HEK293 (cell line): ENCODE measurements around the gene APOL4.

Source experiments
- CTCF ChIA-PET: fragments of 350-600 bp; formaldehyde crosslinking; extraction: SDS; loops from one replicate; lab custom pipeline; 2021; ENCODE audit warnings: antibody characterized with exemption; lab: Yijun Ruan, JAX
- POLR2A ChIA-PET: fragments of 300-600 bp; formaldehyde crosslinking; extraction: SDS; loops from one replicate; lab custom pipeline; 2020; ENCODE audit warnings: antibody characterized with exemption, inconsistent platforms; lab: Yijun Ruan, JAX
- H3K27ac ChIP-seq: fragments of 200-500 bp; sonication (Bioruptor generic); 2 replicates; pipeline ENCODE4 v1.5.1; 2014; ENCODE audit warnings: low read depth, low read length, control low read depth, inconsistent platforms; ENCODE audit errors: extremely low read depth
- H3K36me3 ChIP-seq, 2 experiments: fragments of 200-500 bp in 1 of 2; sonication (Bioruptor generic) in 1 of 2; 1 replicate in 1 of 2; 2 replicates in 1 of 2; pipeline ENCODE4 v1.5.1; 2014 to 2017; ENCODE audit warnings: inconsistent platforms in 2 of 2, low read length in 2 of 2; ENCODE audit not compliant: control insufficient read depth in 2 of 2, insufficient read depth in 1 of 2
- H3K4me1 ChIP-seq: fragments of 200-500 bp; sonication (Bioruptor generic); 2 replicates; pipeline ENCODE4 v1.5.1; 2014; ENCODE audit warnings: mild to moderate bottlenecking, low read length, inconsistent platforms; ENCODE audit not compliant: control insufficient read depth, insufficient read depth
- H3K4me3 ChIP-seq: 2 replicates; pipeline ENCODE4 v1.5.1; 2011; ENCODE audit warnings: low read depth, mild to moderate bottlenecking, control low read depth, low read length, moderate library complexity
- H3K9me3 ChIP-seq: fragments of 200-500 bp; sonication (Bioruptor generic); 2 replicates; pipeline ENCODE4 v1.5.1; 2014; ENCODE audit warnings: low read depth, low read length, inconsistent platforms; ENCODE audit not compliant: control insufficient read depth, insufficient read depth
- EGR2 ChIP-seq: fragments of 450-650 bp; formaldehyde crosslinking; IDR thresholded peaks from 2 replicates; pipeline ENCODE4 v1.5.1; 2016; ENCODE audit warnings: low read depth, missing biosample characterization, missing genetic modification characterization
- GLIS1 ChIP-seq: fragments of 450-650 bp; formaldehyde crosslinking; IDR thresholded peaks from 2 replicates; pipeline ENCODE4 v1.5.1; 2016; ENCODE audit warnings: missing biosample characterization, missing genetic modification characterization
- PRDM1 ChIP-seq: fragments of 450-650 bp; formaldehyde crosslinking; IDR thresholded peaks from 2 replicates; pipeline ENCODE4; 2016; ENCODE audit warnings: missing biosample characterization, missing genetic modification characterization
- PRDM10 ChIP-seq: fragments of 450-650 bp; formaldehyde crosslinking; IDR thresholded peaks from 2 replicates; pipeline ENCODE4 v1.5.1; 2016; ENCODE audit warnings: missing biosample characterization, missing genetic modification characterization
- REST ChIP-seq: fragments of 450-650 bp; formaldehyde crosslinking; IDR thresholded peaks from 2 replicates; pipeline ENCODE4 v1.5.1; 2016; ENCODE audit warnings: missing biosample characterization, missing genetic modification characterization
- SETDB1 ChIP-seq: IDR thresholded peaks from one replicate; pipeline ENCODE4 v1.6.1; 2017; ENCODE audit warnings: mild to moderate bottlenecking, low read length, moderate library complexity, mixed read lengths; ENCODE audit not compliant: insufficient read length
- TRIM28 ChIP-seq: IDR thresholded peaks from 2 replicates; pipeline ENCODE4 v1.6.1; 2011; ENCODE audit warnings: low read length, control low read depth, borderline replicate concordance
- WT1 ChIP-seq: fragments of 450-650 bp; formaldehyde crosslinking; IDR thresholded peaks from 2 replicates; pipeline ENCODE4 v1.5.1; 2016; ENCODE audit warnings: missing biosample characterization, missing genetic modification characterization
- ZNF16 ChIP-seq: fragments of 450-650 bp; formaldehyde crosslinking; IDR thresholded peaks from 2 replicates; pipeline ENCODE4 v1.5.1; 2016; ENCODE audit warnings: low read depth, missing biosample characterization, missing genetic modification characterization
- ZNF169 ChIP-seq: fragments of 450-650 bp; formaldehyde crosslinking; IDR thresholded peaks from 2 replicates; pipeline ENCODE4 v1.5.1; 2016; ENCODE audit warnings: missing biosample characterization, missing genetic modification characterization
- ZNF184 ChIP-seq: fragments of 450-650 bp; IDR thresholded peaks from 2 replicates; pipeline ENCODE4 v1.5.1; 2018; ENCODE audit warnings: missing biosample characterization, mild to moderate bottlenecking, missing genetic modification characterization
- ZNF350 ChIP-seq: fragments of 450-650 bp; formaldehyde crosslinking; IDR thresholded peaks from 2 replicates; pipeline ENCODE4 v1.5.0; 2017; ENCODE audit warnings: missing biosample characterization, mild to moderate bottlenecking, missing genetic modification characterization
- ZNF362 ChIP-seq: fragments of 450-650 bp; formaldehyde crosslinking; IDR thresholded peaks from 2 replicates; pipeline ENCODE4 v1.5.1; 2016; ENCODE audit warnings: missing biosample characterization, missing genetic modification characterization
- ZNF366 ChIP-seq: fragments of 450-650 bp; formaldehyde crosslinking; conservative IDR thresholded peaks from 2 replicates; pipeline ENCODE4 v1.5.1; 2016; ENCODE audit warnings: missing biosample characterization, missing genetic modification characterization
- ZNF514 ChIP-seq: fragments of 450-650 bp; formaldehyde crosslinking; IDR thresholded peaks from 2 replicates; pipeline ENCODE4 v1.5.1; 2016; ENCODE audit warnings: missing biosample characterization, missing genetic modification characterization
- ZNF560 ChIP-seq: fragments of 450-650 bp; formaldehyde crosslinking; IDR thresholded peaks from 2 replicates; pipeline ENCODE4 v1.5.1; 2017; ENCODE audit warnings: missing biosample characterization, missing genetic modification characterization, borderline replicate concordance
- ZNF600 ChIP-seq: fragments of 450-650 bp; formaldehyde crosslinking; IDR thresholded peaks from 2 replicates; pipeline ENCODE4 v1.5.1; 2016; ENCODE audit warnings: missing biosample characterization, missing genetic modification characterization
- ZNF621 ChIP-seq: fragments of 450-650 bp; formaldehyde crosslinking; IDR thresholded peaks from 2 replicates; pipeline ENCODE4 v1.5.1; 2017; ENCODE audit warnings: missing biosample characterization, missing genetic modification characterization
- ZNF639 ChIP-seq: fragments of 450-650 bp; formaldehyde crosslinking; IDR thresholded peaks from 2 replicates; pipeline ENCODE4 v1.5.1; 2016; ENCODE audit warnings: missing biosample characterization, missing genetic modification characterization
- ZNF692 ChIP-seq: fragments of 450-650 bp; formaldehyde crosslinking; IDR thresholded peaks from 2 replicates; pipeline ENCODE4 v1.5.1; 2016; ENCODE audit warnings: missing biosample characterization, missing genetic modification characterization

The APOL4 gene

GRCh38 chr22:36220451-36220921 lies 18.9 kb upstream of the APOL4 start:
- no peaks in the 10 kb centered on the region for H3K36me3 ChIP-seq
- no peak overlapping the region for H3K4me3 ChIP-seq
- POLR2A ChIA-PET = interaction anchor here (1.4 kb wide), 1 partner anchor 15 kb away, joined by 3 read pairs; no protein-coding TSS in a partner anchor
- H3K9me3 ChIP-seq = no peaks in the 10 kb centered on the region
- no peaks in the 10 kb centered on the region for H3K4me1 ChIP-seq
- no peak overlapping the region for H3K27ac ChIP-seq
- TF ChIP-seq SETDB1 (no peak), PRDM10 (tag by site-specific recombination) (peak; percentile 89)
- TF ChIP-seq, all 188 proteins: peak for 1
- CTCF ChIA-PET = interaction anchor here (0.5 to 5.0 kb wide), 8 partner anchors 9 to 592 kb away, joined by 3 to 30 read pairs (median 5); no protein-coding TSS in a partner anchor

GRCh38 chr22:36218648-36219193 lies 17.1 kb upstream of the APOL4 start:
- no peak overlapping the region for H3K4me3 ChIP-seq
- H3K4me1 ChIP-seq = no peaks in the 10 kb centered on the region
- TF ChIP-seq WT1 (tag by site-specific recombination) (no peak), ZNF692 (no peak), ZNF514 (no peak), ZNF639 (tag by site-specific recombination) (no peak), ZNF169 (tag by site-specific recombination) (no peak)
- ChIA-PET POLR2A (no interaction called here), CTCF (interaction anchor here (0.7 to 1.6 kb wide), 7 partner anchors 12 to 78 kb away, joined by 3 to 8 read pairs (median 4); partner anchors contain the start of gene APOL2)
- no peaks in the 10 kb centered on the region for H3K9me3 ChIP-seq
- H3K27ac ChIP-seq = no peak overlapping the region
- no peaks in the 10 kb centered on the region for H3K36me3 ChIP-seq

- Histone ChIP-seq H3K36me3 (no peaks in the 10 kb centered on the region), H3K27ac (no peak overlapping the region), H3K4me3 (no peak overlapping the region), H3K9me3 (no peaks in the 10 kb centered on the region), H3K4me1 (no peaks in the 10 kb centered on the region)
- ChIA-PET POLR2A (interaction anchor here (1.3 kb wide), 1 partner anchor 24 kb away, joined by 3 read pairs; the partner anchor contains the start of gene APOL2), CTCF (interaction anchor here (0.7 to 2.2 kb wide), 4 partner anchors 9 to 271 kb away, joined by 3 to 7 read pairs (median 6); no protein-coding TSS in a partner anchor)
- no peak for TF ChIP-seq ZNF621 (tag by site-specific recombination)
- no peak for TF ChIP-seq ZNF366
- no peak for TF ChIP-seq PRDM1 (tag by site-specific recombination)
- no peak for TF ChIP-seq ZNF560 (tag by site-specific recombination)
- no peak for TF ChIP-seq ZNF350 (tag by site-specific recombination)
- no peak for TF ChIP-seq TRIM28
- no peak for TF ChIP-seq REST (tag by site-specific recombination)
- no peak for TF ChIP-seq EGR2 (tag by site-specific recombination)
- no peak for TF ChIP-seq ZNF600 (tag by site-specific recombination)
- TF ChIP-seq GLIS1 (tag by site-specific recombination) = no peak
- no peak for TF ChIP-seq ZNF362 (tag by site-specific recombination)
- TF ChIP-seq ZNF184 (tag by site-specific recombination) = no peak
- TF ChIP-seq ZNF16 (tag by site-specific recombination) = no peak
Observed at GRCh38 chr22:36215981-36216380, 14.4 kb upstream of the APOL4 start.
